Natural killer cell treated with Interleukin-12 subunit alpha and Interleukin-12 subunit beta and Interleukin-15 and Interleukin-18, amount 100 ng/mL, for 72 hours (primary cell): ENCODE data around the gene EML4. TPM values are rescaled to one million over a fixed set of nuclear protein-coding genes. Genes with fewer than 3 reads are reported as not detected.
"Not testable (repeated sequence)": the region's sequence is repeated elsewhere in the genome, so short reads cannot be mapped to it uniquely, and the experiment has no call there.

Experiments used
- ATAC-seq, 2 donors: fragments of 150-1000 bp; cut with Tn5 transposase in 1 of 2; sonication (Bioruptor Pico), chemical (Tn5 transposase) in 1 of 2; 2 replicates each; pipeline ENCODE4 v1.10.0; 2021
- DNase-seq: peaks from one replicate; pipeline ENCODE4 v3.0.0; 2022; ENCODE audit warnings: low spot score
- H3K27ac Mint-ChIP-seq, 2 donors: 1 replicate in 1 of 2; 2 replicates in 1 of 2; pipeline ENCODE4 v1.8.0; 2022; ENCODE audit warnings: mixed read lengths in 2 of 2, mild to moderate bottlenecking in 1 of 2, moderate library complexity in 1 of 2
- H3K27me3 Mint-ChIP-seq, 2 donors: 1 replicate in 1 of 2; 2 replicates in 1 of 2; pipeline ENCODE4 v1.8.0; 2022; ENCODE audit warnings: mixed read lengths in 2 of 2
- H3K36me3 Mint-ChIP-seq: one replicate; pipeline ENCODE4 v1.8.0; 2022; ENCODE audit warnings: mixed read lengths
- H3K4me1 Mint-ChIP-seq, 2 donors: 1 replicate in 1 of 2; 2 replicates in 1 of 2; pipeline ENCODE4 v1.8.0; 2022; ENCODE audit warnings: low read depth in 2 of 2, mixed read lengths in 2 of 2, mild to moderate bottlenecking in 1 of 2
- H3K4me3 Mint-ChIP-seq: one replicate; pipeline ENCODE4 v1.8.0; 2022; ENCODE audit warnings: mixed read lengths
- H3K9me3 Mint-ChIP-seq: 2 replicates; pipeline ENCODE4 v1.8.0; 2022; ENCODE audit warnings: mixed read lengths
- total RNA-seq, 2 donors: library from RNA; stranded (reverse); gene quantifications; one replicate each; pipeline ENCODE4 v1.2.3, GENCODE V29; 2022

The EML4 gene
- total RNA-seq, 2 donors from 2014 or later, result 73.4 to 140 TPM

- no peak for DNase-seq
- no peak overlapping the region for H3K4me3 Mint-ChIP-seq
Observed at GRCh38 chr2:42172020-42172419, 2.9 kb downstream of the EML4 start.

DNA sequence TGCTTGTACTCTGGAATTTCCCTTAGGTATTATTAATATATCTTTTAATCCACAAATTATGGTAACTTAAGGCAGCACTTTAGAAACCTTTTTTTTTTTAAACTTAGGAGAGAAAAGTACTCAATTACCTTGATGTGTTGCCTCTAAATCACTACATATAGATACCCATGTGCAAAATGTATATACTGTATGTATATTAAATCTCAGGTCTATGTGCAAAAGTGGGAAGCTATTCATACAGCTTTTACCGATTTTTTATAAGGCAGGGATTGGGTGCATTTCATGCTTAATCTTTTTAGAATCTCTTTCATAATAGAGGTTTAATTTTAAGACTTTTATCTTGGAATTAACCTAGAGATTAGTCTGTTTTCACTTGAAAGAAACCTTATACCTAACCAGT, 3.4 kb downstream of the EML4 start:
- H3K9me3 Mint-ChIP-seq, result no peaks in the 10 kb centered on the region
- H3K27ac Mint-ChIP-seq, result peak overlapping the region in 1 of 2 donors; percentile 76
- peaks cover 20 to 21% of the 10 kb centered on the region in 2 donors for H3K4me1 Mint-ChIP-seq
- H3K27me3 Mint-ChIP-seq, result no peaks in the 10 kb centered on the region
- peaks cover 6% of the 10 kb centered on the region for H3K36me3 Mint-ChIP-seq
- ATAC-seq (no peak), DNase-seq (no peak)
- H3K4me3 Mint-ChIP-seq, result no peak overlapping the region

More at GRCh38 chr2:42172020-42172419, 2.9 kb downstream of the EML4 start:
- H3K27ac Mint-ChIP-seq, result no peak overlapping the region
- no peaks in the 10 kb centered on the region for H3K9me3 Mint-ChIP-seq
- no peaks in the 10 kb centered on the region for H3K27me3 Mint-ChIP-seq
- peaks cover 18% of the 10 kb centered on the region in 2 donors for H3K4me1 Mint-ChIP-seq
- peaks cover 6% of the 10 kb centered on the region for H3K36me3 Mint-ChIP-seq
- ATAC-seq, result no peak

GRCh38 chr2:42173467-42173866, 4.3 kb downstream of the EML4 start:
- peaks cover 22 to 25% of the 10 kb centered on the region in 2 donors for H3K4me1 Mint-ChIP-seq

GRCh38 chr2:42176992-42177738, 8.0 kb downstream of the EML4 start:
- Mint-ChIP-seq H3K27ac (peak overlapping the region in 1 of 2 donors; percentile 56), H3K4me1 (peaks cover 33 to 45% of the 10 kb centered on the region in 2 donors)

More at GRCh38 chr2:42173467-42173866, 4.3 kb downstream of the EML4 start:
- DNase-seq, H3K27me3 Mint-ChIP-seq, ATAC-seq, H3K4me3 Mint-ChIP-seq, H3K36me3 Mint-ChIP-seq, H3K9me3 Mint-ChIP-seq: not testable (repeated sequence)
- peak overlapping the region in 1 of 2 donors; percentile 76 for H3K27ac Mint-ChIP-seq

GRCh38 chr2:42178335-42178734, 9.2 kb downstream of the EML4 start:
- Mint-ChIP-seq H3K36me3 (peaks cover 6% of the 10 kb centered on the region), H3K27ac (no peak overlapping the region), H3K4me3 (no peak overlapping the region), H3K4me1 (peaks cover 36 to 47% of the 10 kb centered on the region in 2 donors), H3K27me3 (no peaks in the 10 kb centered on the region), H3K9me3 (no peaks in the 10 kb centered on the region)
- ATAC-seq (no peak), DNase-seq (no peak)

More at GRCh38 chr2:42176992-42177738, 8.0 kb downstream of the EML4 start:
- H3K27me3 Mint-ChIP-seq, result no peaks in the 10 kb centered on the region
- DNase-seq, result no peak
- peaks cover 6% of the 10 kb centered on the region for H3K36me3 Mint-ChIP-seq
- no peaks in the 10 kb centered on the region for H3K9me3 Mint-ChIP-seq
- H3K4me3 Mint-ChIP-seq, result no peak overlapping the region
- ATAC-seq, result no peak

- no peaks in the 10 kb centered on the region for H3K27me3 Mint-ChIP-seq
- no peak overlapping the region for H3K4me3 Mint-ChIP-seq
- no peaks in the 10 kb centered on the region for H3K9me3 Mint-ChIP-seq
- DNase-seq, result no peak
- no peak for ATAC-seq
- H3K27ac Mint-ChIP-seq, result peak overlapping the region in 1 of 2 donors; percentile 38
- peaks cover 45 to 60% of the 10 kb centered on the region in 2 donors for H3K4me1 Mint-ChIP-seq
- peaks cover 6% of the 10 kb centered on the region for H3K36me3 Mint-ChIP-seq
Observed at GRCh38 chr2:42180300-42180699, 11.1 kb downstream of the EML4 start.

DNA sequence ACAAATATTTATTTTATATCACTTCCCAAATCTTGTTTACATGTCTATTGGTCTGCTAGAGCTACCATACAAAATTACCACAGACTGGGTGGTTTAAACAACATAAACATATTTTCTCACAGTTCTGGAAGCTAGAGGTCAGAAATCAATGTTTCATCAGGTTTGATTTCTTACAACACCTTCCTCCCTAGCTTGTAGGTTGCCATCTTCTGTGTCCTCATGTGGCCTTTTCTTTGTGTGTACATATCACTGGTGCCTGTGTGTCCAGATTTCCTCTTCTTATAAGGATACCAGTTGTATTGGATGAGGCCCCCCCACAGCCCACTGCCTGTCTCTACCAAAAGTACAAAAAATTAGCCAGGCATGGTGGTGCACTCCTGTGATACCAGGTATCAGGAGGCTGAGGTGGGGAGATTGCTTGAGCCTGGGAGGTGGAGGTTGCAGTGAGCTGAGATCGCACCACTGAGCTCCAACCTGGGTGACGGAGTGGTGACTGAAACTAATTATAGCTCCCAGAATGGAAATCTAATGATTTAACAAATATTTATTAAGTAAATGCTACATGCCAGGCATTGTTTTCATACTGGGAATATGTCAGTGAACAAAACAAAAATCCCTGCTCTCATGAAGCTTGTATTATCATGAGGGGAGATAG, 13.6 kb downstream of the EML4 start:
- DNase-seq, result no peak
- Mint-ChIP-seq H3K9me3 (no peaks in the 10 kb centered on the region), H3K4me3 (no peak overlapping the region), H3K27ac (peak overlapping the region in 1 of 2 donors; percentile 45), H3K27me3 (no peaks in the 10 kb centered on the region), H3K4me1 (peaks cover 37 to 51% of the 10 kb centered on the region in 2 donors), H3K36me3 (no peaks in the 10 kb centered on the region)
- no peak for ATAC-seq

- Mint-ChIP-seq H3K4me3 (no peak overlapping the region), H3K4me1 (peaks cover 34 to 50% of the 10 kb centered on the region in 2 donors), H3K9me3 (no peaks in the 10 kb centered on the region), H3K27ac (peak overlapping the region; percentile 41 to 62), H3K27me3 (no peaks in the 10 kb centered on the region), H3K36me3 (no peaks in the 10 kb centered on the region)
- ATAC-seq, result peak; percentile 61 to 88
- DNase-seq, result no peak
Observed at GRCh38 chr2:42183775-42184174, 14.6 kb downstream of the EML4 start.

DNA sequence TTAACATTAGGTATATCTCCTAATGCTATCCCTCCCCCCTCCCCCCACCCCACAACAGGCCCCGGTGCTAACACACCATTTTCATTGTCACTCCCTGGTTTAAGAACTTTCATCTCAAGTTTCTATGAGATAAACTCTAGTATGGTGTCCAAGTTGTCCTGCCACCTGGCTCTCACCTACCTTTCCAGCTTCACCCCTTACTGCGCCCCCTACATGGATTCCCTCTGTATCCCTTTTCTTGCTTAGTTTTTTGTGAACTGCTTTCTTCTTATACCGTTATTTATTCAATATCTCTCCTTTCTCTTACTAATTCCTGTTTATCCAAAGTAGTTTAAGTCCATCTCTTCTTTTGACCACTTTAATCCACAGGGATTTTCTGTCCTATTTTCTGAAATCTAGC, 15.2 kb downstream of the EML4 start:
- no peaks in the 10 kb centered on the region for H3K36me3 Mint-ChIP-seq
- ATAC-seq (no peak), DNase-seq (no peak)
- H3K9me3 Mint-ChIP-seq, result no peaks in the 10 kb centered on the region
- peak overlapping the region; percentile 53 for H3K4me3 Mint-ChIP-seq
- H3K27me3 Mint-ChIP-seq, result no peaks in the 10 kb centered on the region
- peak overlapping the region; percentile 44 to 62 for H3K27ac Mint-ChIP-seq
- H3K4me1 Mint-ChIP-seq, result peaks cover 34 to 50% of the 10 kb centered on the region in 2 donors

GRCh38 chr2:42185220-42185921, 16.2 kb downstream of the EML4 start:
- ATAC-seq, result no peak
- no peak overlapping the region for H3K27ac Mint-ChIP-seq
- no peaks in the 10 kb centered on the region for H3K27me3 Mint-ChIP-seq
- peaks cover 28 to 46% of the 10 kb centered on the region in 2 donors for H3K4me1 Mint-ChIP-seq
- no peaks in the 10 kb centered on the region for H3K9me3 Mint-ChIP-seq
- no peak for DNase-seq
- no peak overlapping the region for H3K4me3 Mint-ChIP-seq
- no peaks in the 10 kb centered on the region for H3K36me3 Mint-ChIP-seq

DNA sequence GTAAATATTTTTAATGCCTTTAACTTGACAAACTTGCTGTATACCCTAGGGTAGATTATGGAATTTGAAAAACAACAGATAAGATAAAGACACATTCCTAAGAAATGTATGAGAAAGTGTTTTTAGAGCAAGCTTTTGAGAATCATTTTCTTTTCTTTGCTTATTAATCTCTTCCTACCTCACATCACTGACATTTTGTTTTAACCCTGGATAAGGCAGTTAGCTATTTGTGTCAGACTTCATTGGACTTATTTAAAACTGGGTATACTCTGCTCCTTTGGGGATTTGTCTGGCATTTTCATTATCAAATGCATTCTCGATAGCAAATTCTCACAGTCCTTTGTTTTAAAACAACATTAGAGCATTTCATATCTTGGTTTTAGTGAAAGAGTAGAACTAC, 17.2 kb downstream of the EML4 start:
- Mint-ChIP-seq H3K9me3 (no peaks in the 10 kb centered on the region), H3K4me1 (peaks cover 25 to 46% of the 10 kb centered on the region in 2 donors), H3K36me3 (no peaks in the 10 kb centered on the region), H3K4me3 (no peak overlapping the region), H3K27ac (peak overlapping the region in 1 of 2 donors; percentile 38), H3K27me3 (no peaks in the 10 kb centered on the region)
- DNase-seq (no peak), ATAC-seq (no peak)

DNA sequence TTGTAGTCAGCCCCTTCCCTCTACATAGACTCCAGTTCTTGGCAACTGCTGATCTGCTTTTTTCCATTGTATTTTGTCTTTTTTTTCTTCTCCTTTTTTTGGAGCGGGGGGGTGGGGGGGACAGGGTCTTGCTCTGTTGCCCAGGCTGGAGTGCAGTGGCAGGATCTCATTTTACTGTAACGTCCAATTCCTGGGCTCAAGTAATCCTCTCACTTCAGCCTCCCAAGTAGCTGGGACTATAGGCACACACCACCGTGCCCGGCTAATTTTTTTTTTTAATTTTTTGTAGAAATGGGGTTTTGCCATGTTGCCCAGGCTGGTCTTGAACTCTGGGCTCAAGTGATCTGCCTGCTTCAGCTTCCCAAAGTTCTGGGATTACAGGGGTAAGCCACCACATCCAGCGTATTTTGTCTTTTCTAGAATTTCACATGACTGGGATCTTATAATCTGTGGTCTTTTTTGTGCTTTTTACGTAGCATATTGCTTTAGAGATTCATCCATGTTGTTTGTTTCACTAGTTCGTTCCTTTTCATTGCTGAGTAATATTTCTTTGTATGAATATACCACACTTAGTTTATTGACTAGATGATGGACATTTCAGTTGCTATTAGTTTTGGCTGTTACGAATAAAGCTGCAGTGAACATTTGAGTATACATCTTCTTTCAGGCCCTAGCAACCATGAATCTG, 17.9 kb downstream of the EML4 start:
- ATAC-seq, result no peak
- no peak for DNase-seq
- Mint-ChIP-seq H3K9me3 (no peaks in the 10 kb centered on the region), H3K4me3 (no peak overlapping the region), H3K27me3 (no peaks in the 10 kb centered on the region), H3K4me1 (peaks cover 25 to 46% of the 10 kb centered on the region in 2 donors), H3K36me3 (no peaks in the 10 kb centered on the region), H3K27ac (no peak overlapping the region)

GRCh38 chr2:42187886-42188285, 18.7 kb downstream of the EML4 start:
- H3K27me3 Mint-ChIP-seq, result no peaks in the 10 kb centered on the region
- no peak overlapping the region for H3K4me3 Mint-ChIP-seq
- H3K27ac Mint-ChIP-seq, result no peak overlapping the region
- H3K9me3 Mint-ChIP-seq, result no peaks in the 10 kb centered on the region
- DNase-seq (no peak), ATAC-seq (no peak)
- H3K36me3 Mint-ChIP-seq, result no peaks in the 10 kb centered on the region
- peaks cover 18 to 44% of the 10 kb centered on the region in 2 donors for H3K4me1 Mint-ChIP-seq
